ENCODE measurements around the gene ZNF680.
A peak's percentile ranks its signal among the peaks of the same experiment; 100 is the strongest.

ZNF680 gene

GRCh38 chr7:64562626-64563278 lies at the start of gene ZNF680:
Gene ZNF680, minus strand, starts transcription at chr7:64563071. Its CDS starts 117 bp downstream, at chr7:64562954.
- DNase-seq (ENCODE audit: low read depth in 2 of 2): peak; percentile 96
- H3K4me3 ChIP-seq (replicated peaks in 1 of 2; ENCODE audit: low read depth in 2 of 2, low read length in 2 of 2): peak within 1 kb of the TSS; percentile 74 to 93
- TF ChIP-seq, protein P1, sequence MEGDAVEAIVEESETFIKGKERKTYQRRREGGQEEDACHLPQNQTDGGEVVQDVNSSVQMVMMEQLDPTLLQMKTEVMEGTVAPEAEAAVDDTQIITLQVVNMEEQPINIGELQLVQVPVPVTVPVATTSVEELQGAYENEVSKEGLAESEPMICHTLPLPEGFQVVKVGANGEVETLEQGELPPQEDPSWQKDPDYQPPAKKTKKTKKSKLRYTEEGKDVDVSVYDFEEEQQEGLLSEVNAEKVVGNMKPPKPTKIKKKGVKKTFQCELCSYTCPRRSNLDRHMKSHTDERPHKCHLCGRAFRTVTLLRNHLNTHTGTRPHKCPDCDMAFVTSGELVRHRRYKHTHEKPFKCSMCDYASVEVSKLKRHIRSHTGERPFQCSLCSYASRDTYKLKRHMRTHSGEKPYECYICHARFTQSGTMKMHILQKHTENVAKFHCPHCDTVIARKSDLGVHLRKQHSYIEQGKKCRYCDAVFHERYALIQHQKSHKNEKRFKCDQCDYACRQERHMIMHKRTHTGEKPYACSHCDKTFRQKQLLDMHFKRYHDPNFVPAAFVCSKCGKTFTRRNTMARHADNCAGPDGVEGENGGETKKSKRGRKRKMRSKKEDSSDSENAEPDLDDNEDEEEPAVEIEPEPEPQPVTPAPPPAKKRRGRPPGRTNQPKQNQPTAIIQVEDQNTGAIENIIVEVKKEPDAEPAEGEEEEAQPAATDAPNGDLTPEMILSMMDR (IDR thresholded peaks at IDR 0.05; ENCODE audit: low read depth, low read length): no peak

- no peak overlapping the region for H3K4me3 ChIP-seq (replicated peaks in 1 of 2; ENCODE audit: low read depth in 2 of 2, low read length in 2 of 2)
- TF ChIP-seq, protein P1 (IDR thresholded peaks at IDR 0.05; ENCODE audit: low read depth, low read length): no peak
- DNase-seq (ENCODE audit: low read depth in 2 of 2): no peak
These were observed 49.6 kb upstream of the ZNF680 start for GRCh38 chr7:64612452-64612851.

DNA sequence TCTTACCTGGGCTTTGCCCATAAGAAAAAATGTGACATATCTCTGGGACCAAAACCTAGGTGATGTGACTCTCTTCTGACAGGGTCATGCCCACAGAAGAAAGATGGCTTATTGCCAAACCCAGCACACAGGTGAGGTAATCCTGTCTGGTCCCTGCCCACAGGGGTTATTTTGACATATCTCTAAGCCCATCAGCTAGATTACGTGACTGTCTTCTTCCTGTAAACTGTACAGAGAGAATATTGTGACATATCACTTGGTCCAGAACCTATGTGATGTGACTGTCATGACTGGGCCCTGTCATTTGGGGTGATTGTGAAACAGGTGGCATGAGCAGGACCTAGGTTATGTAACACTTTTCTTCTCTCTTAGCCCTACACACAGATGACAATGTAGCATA lies 48.8 kb upstream of the ZNF680 start:
- H3K4me3 ChIP-seq (replicated peaks in 1 of 2; ENCODE audit: low read depth in 2 of 2, low read length in 2 of 2): no peak overlapping the region
- DNase-seq (ENCODE audit: low read depth in 2 of 2): no peak
- TF ChIP-seq, protein P1 (IDR thresholded peaks at IDR 0.05; ENCODE audit: low read depth, low read length): no peak

DNA sequence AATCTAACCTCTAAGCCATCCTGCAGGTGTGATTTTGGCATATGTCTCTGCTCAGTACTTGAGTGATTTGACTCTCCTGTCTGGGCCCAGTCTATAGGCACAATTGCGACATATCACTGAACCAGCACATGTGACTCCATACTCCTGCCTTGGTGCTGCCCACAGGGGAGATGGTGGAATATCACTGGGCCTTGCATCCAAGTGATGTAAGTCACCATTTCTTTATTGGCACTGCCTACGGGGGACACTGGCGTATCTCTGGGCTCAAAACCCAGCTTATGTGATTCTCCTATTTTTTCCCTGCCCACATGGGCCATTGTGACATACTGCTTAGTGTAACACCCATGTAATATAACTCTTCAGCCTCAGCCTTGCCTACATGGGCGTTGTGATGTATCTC lies 48.1 kb upstream of the ZNF680 start:
- H3K4me3 ChIP-seq (replicated peaks in 1 of 2; ENCODE audit: low read depth in 2 of 2, low read length in 2 of 2): no peak overlapping the region
- DNase-seq (ENCODE audit: low read depth in 2 of 2): no peak
- TF ChIP-seq, protein P1 (IDR thresholded peaks at IDR 0.05; ENCODE audit: low read depth, low read length): no peak

DNA sequence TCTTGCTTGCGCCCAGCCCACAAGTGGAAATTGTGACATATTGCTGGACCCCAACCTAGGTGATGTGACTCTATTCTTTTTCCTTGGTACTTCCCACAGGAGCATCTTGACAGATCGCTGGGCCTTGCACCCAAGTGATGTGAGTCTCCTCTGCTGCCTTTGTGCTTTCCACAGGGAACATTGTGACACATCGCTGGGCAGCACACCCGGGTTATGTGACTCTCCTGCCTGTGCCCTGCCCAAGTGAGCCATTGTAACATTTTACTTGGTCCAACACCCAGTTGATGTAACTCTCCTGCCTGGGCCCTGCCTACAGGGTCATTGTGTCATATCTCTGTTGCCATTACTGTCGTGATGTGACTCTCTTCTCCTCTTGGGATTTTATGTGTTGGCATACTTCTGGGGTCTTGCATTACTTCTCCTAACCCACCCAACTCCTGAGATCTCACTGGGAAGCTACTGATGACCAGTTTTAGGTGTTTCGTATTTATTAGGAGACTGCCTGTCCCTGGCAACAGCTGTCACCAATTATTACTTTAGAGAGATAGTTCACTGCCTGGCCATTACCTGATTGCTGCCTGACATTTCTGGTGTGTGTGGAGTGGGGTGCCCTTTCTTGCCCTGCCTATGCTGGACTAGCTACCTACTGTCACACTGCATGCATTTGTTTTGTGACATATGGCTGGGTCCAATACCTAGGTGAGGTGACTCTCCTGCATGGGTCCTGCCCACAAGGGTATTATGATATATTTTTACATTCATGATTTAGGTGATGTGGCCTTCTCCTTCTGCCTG lies 45.4 kb upstream of the ZNF680 start:
- TF ChIP-seq, protein P1 (IDR thresholded peaks at IDR 0.05; ENCODE audit: low read depth, low read length): no peak
- H3K4me3 ChIP-seq (replicated peaks in 1 of 2; ENCODE audit: low read depth in 2 of 2, low read length in 2 of 2): no peak overlapping the region
- no peak for DNase-seq (ENCODE audit: low read depth in 2 of 2)

DNA sequence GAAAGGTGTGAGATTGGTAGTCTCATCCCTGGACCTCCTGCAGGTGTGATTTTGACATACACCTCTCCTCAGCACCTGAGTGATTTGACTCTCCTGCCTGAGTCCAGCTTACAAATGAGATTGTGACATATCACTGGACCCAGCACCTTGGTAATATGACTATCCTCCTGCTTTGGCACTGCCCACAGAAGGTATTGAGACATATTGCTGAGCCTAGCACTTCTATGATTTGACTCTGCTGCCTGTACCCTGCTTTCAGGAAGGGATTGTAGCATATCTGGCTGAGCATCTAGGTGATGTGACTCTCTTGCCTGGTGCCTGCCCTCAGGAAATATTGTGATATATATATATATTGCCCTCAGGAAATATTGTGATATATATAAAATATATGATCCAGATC lies 43.5 kb upstream of the ZNF680 start:
- TF ChIP-seq, protein P1 (IDR thresholded peaks at IDR 0.05; ENCODE audit: low read depth, low read length): no peak
- no peak for DNase-seq (ENCODE audit: low read depth in 2 of 2)
- H3K4me3 ChIP-seq (replicated peaks in 1 of 2; ENCODE audit: low read depth in 2 of 2, low read length in 2 of 2): no peak overlapping the region
